Endothelial cell of umbilical vein (primary cell): ENCODE measurements around the gene C17orf67. TPM values are rescaled to one million over a fixed set of nuclear protein-coding genes. Genes with fewer than 3 reads are reported as not detected.

ENCODE experiments used
- BruUV-seq: library from RNA; stranded (reverse); fragments of 400-500 nt; replicated peaks from 2 replicates; lab custom pipeline; 2021; lab: Mats Ljungman, UMichigan
- CTCF ChIA-PET: fragments of 300-600, 350-600 bp; sonication (Branson Sonifier 250); formaldehyde crosslinking; loops from one replicate; lab custom pipeline; 2021; ENCODE audit warnings: antibody characterized with exemption, inconsistent platforms; lab: Charles Lee
- POLR2A ChIA-PET: fragments of 300-600, 350-600 bp; sonication (Branson Sonifier 250); formaldehyde crosslinking; loops from one replicate; lab custom pipeline; 2021; ENCODE audit warnings: antibody characterized with exemption, inconsistent platforms; lab: Charles Lee
- DNase-seq: peaks from one replicate; pipeline ENCODE4 v3.0.0-alpha.2; 2011; ENCODE audit warnings: low read depth, low spot score
- FAIRE-seq: peaks from 2 replicates; lab custom pipeline; 2011; peaks lifted over from hg19 to GRCh38; lab: Jason Lieb, UNC
- H2AFZ ChIP-seq: 2 replicates; pipeline ENCODE4 v1.6.0; 2012; ENCODE audit warnings: low read depth, low read length, control low read depth, inconsistent platforms
- H3K27ac ChIP-seq: 2 replicates; pipeline ENCODE4 v1.5.1; 2011; ENCODE audit warnings: low read depth, mild to moderate bottlenecking, control low read depth, low read length, moderate library complexity; ENCODE audit not compliant: insufficient read depth
- H3K27me3 ChIP-seq, 2 experiments: 2 replicates each; pipeline versions ENCODE4 v1.6.0 to v1.6.1; 2011; ENCODE audit warnings: low read length in 2 of 2, mixed read lengths in 1 of 2; ENCODE audit not compliant: control insufficient read depth in 2 of 2, insufficient read depth in 2 of 2
- H3K36me3 ChIP-seq, 2 experiments: 2 replicates in 1 of 2; 3 replicates in 1 of 2; pipeline ENCODE4 v1.5.1; 2011; ENCODE audit warnings: low read length in 2 of 2, mild to moderate bottlenecking in 1 of 2, moderate library complexity in 1 of 2; ENCODE audit not compliant: control insufficient read depth in 2 of 2, insufficient read depth in 2 of 2; ENCODE audit errors: extremely low read depth in 1 of 2
- H3K4me1 ChIP-seq: 3 replicates; pipeline ENCODE4 v1.5.1; 2011; ENCODE audit warnings: mild to moderate bottlenecking, low read length; ENCODE audit not compliant: control insufficient read depth, insufficient read depth; ENCODE audit errors: extremely low read depth
- H3K4me2 ChIP-seq: 2 replicates; pipeline ENCODE4 v1.6.1; 2011; ENCODE audit warnings: low read length, control low read depth, mixed read lengths; ENCODE audit not compliant: insufficient read depth
- H3K4me3 ChIP-seq, 3 experiments: fragments of 200-600 bp in 1 of 3; sonication (generic), shearing (Covaris generic) in 1 of 3; replicated peaks in 1 of 3; 2 replicates each; pipeline ENCODE4 v1.5.1; 2011 to 2016; ENCODE audit warnings: control low read depth in 3 of 3, low read length in 3 of 3, mild to moderate bottlenecking in 2 of 3, inconsistent platforms in 1 of 3, low read depth in 1 of 3, moderate library complexity in 1 of 3; ENCODE audit not compliant: insufficient read depth in 1 of 3
- H3K79me2 ChIP-seq: 2 replicates; pipeline ENCODE4 v1.6.0; 2012; ENCODE audit warnings: low read length, inconsistent platforms; ENCODE audit not compliant: control insufficient read depth, insufficient read depth
- H3K9ac ChIP-seq: replicated peaks from 2 replicates; pipeline ENCODE3; 2011; ENCODE audit warnings: low read length, control low read depth; ENCODE audit not compliant: insufficient read depth; ENCODE audit errors: extremely low read depth
- H3K9me1 ChIP-seq: replicated peaks from 3 replicates; pipeline ENCODE4 v1.6.0; 2011; ENCODE audit warnings: mild to moderate bottlenecking, low read length; ENCODE audit not compliant: control insufficient read depth, insufficient read depth; ENCODE audit errors: extremely low read depth
- H3K9me3 ChIP-seq: replicated peaks from 2 replicates; pipeline ENCODE4 v1.5.1; 2012; ENCODE audit warnings: low read length, inconsistent platforms; ENCODE audit not compliant: control insufficient read depth, insufficient read depth
- H4K20me1 ChIP-seq: replicated peaks from 2 replicates; pipeline ENCODE3; 2011; ENCODE audit warnings: mild to moderate bottlenecking, low read length; ENCODE audit not compliant: control insufficient read depth, insufficient read depth; ENCODE audit errors: extremely low read depth
- CTCF ChIP-seq, 2 donors: IDR thresholded peaks; 1 replicate in 1 of 2; 2 replicates in 1 of 2; pipeline ENCODE4 v1.5.1; 2011; ENCODE audit warnings: low read length in 2 of 2, mild to moderate bottlenecking in 2 of 2, moderate library complexity in 2 of 2, control low read depth in 1 of 2, inconsistent platforms in 1 of 2, low read depth in 1 of 2; ENCODE audit not compliant: insufficient read depth in 1 of 2; ENCODE audit errors: extremely low read depth in 1 of 2
- EZH2 ChIP-seq: IDR thresholded peaks from 2 replicates; pipeline ENCODE4 v1.6.1; 2012; ENCODE audit warnings: borderline replicate concordance, low read depth, mild to moderate bottlenecking, moderate library complexity, low read length, inconsistent platforms; ENCODE audit not compliant: severe bottlenecking
- FOS ChIP-seq: IDR thresholded peaks from 2 replicates; pipeline ENCODE4 v1.6.1; 2011; ENCODE audit warnings: mild to moderate bottlenecking, low read length, moderate library complexity, borderline replicate concordance; ENCODE audit not compliant: insufficient read depth
- GATA2 ChIP-seq: IDR thresholded peaks from 2 replicates; pipeline ENCODE4 v1.7.0; 2011; ENCODE audit warnings: low read depth, mild to moderate bottlenecking, moderate library complexity, mixed read lengths, low read length; ENCODE audit not compliant: insufficient read length, insufficient read depth
- JUN ChIP-seq: IDR thresholded peaks from 2 replicates; pipeline ENCODE4 v1.6.1; 2011; ENCODE audit warnings: borderline replicate concordance, low read depth; ENCODE audit not compliant: insufficient read length, insufficient read depth
- MYC ChIP-seq: IDR thresholded peaks from one replicate; pipeline ENCODE4 v1.6.1; 2011; ENCODE audit warnings: mild to moderate bottlenecking, low read depth, low read length
- POLR2A ChIP-seq: IDR thresholded peaks from 2 replicates; pipeline ENCODE4 v1.6.1; 2012; ENCODE audit warnings: low read depth, mild to moderate bottlenecking, control low read depth, low read length
- POLR2AphosphoS5 ChIP-seq: IDR thresholded peaks from 2 replicates; pipeline ENCODE4 v1.6.1; 2012; ENCODE audit warnings: low read depth, mild to moderate bottlenecking, control low read depth, low read length, moderate library complexity; ENCODE audit not compliant: insufficient read depth
- dilution Hi-C: fragments of 300-500 bp; cut with MboI; formaldehyde crosslinking; loops from one replicate; pipeline ENCODE4 v1.15.0; 2019; ENCODE audit warnings: low sequenced_read_pairs; ENCODE audit not compliant: extremely low pct_ligation_motif_present
- intact Hi-C: fragments of 100-400 bp; cut with micrococcal nuclease; formaldehyde crosslinking; loops from one replicate; pipeline ENCODE4 v1.10.0; 2022
- polyA plus RNA-seq, 4 experiments: library from polyadenylated mRNA; depleted of rRNA in 3 of 4; stranded (reverse) in 3 of 4; unstranded in 1 of 4; fragments of >200 nt; gene quantifications; 2 replicates each; pipeline versions ENCODE4 v1.2.1 to v1.2.3, GENCODE V29; 2011 to 2012; ENCODE audit warnings: missing spikeins in 1 of 4
- total RNA-seq: library from RNA; stranded (reverse); gene quantifications from 2 replicates; pipeline ENCODE4 v1.2.3, GENCODE V29; 2021
- TF ChIP-seq, protein P1 (sequence below): IDR thresholded peaks from 2 replicates; pipeline ENCODE4 v1.6.1; 2011; ENCODE audit not compliant: insufficient read depth, insufficient read length

The C17orf67 gene
- total and polyA plus RNA-seq, 2 donors (not counting 3 experiments of a cell fraction or from before 2014, with no cell fraction given), result 1.9 to 5.8 TPM

GRCh38 chr17:56785997-56786680 is 47.6 kb downstream of the C17orf67 start:
- no TSS peak for BruUV-seq
- H3K4me1 ChIP-seq, result peaks cover 13% of the 10 kb centered on the region
- no peaks in the 10 kb centered on the region for H3K79me2 ChIP-seq
- H3K27ac ChIP-seq, result no peak overlapping the region
- no peak overlapping the region for H3K4me3 ChIP-seq
- TF ChIP-seq CTCF (IDR thresholded peaks at IDR 0.05; ENCODE audit: extremely low read depth in 1 of 2, insufficient read depth in 1 of 2, low read depth in 1 of 2, low read length in 2 of 2), result no peak
- DNase-seq, result no peak
- ChIA-PET CTCF (interaction anchor here (0.7 to 3.9 kb wide), 7 partner anchors 34 to 286 kb away, joined by 3 to 14 read pairs (median 6); partner anchors contain the start of gene NOG), POLR2A (interaction anchor here (0.5 kb wide), 1 partner anchor 191 kb away, joined by 3 read pairs; no protein-coding TSS in a partner anchor)
- no peaks in the 10 kb centered on the region for H3K9me3 ChIP-seq
- intact Hi-C loops (no loop called here), dilution Hi-C loops (no loop called here)
- H4K20me1 ChIP-seq, result no peaks in the 10 kb centered on the region
- no peak overlapping the region for H3K9ac ChIP-seq
- H2AFZ ChIP-seq, result no peak overlapping the region
- H3K9me1 ChIP-seq, result no peaks in the 10 kb centered on the region
- H3K4me2 ChIP-seq, result no peak overlapping the region
- peaks cover 0 to 4% of the 10 kb centered on the region in 2 experiments for H3K27me3 ChIP-seq
- no peaks in the 10 kb centered on the region for H3K36me3 ChIP-seq
- FAIRE-seq, result peak; percentile 28

GRCh38 chr17:56785405-56785804 is 48.3 kb downstream of the C17orf67 start:
- DNase-seq (no peak), FAIRE-seq (no peak)
- peaks cover 16% of the 10 kb centered on the region for H3K4me1 ChIP-seq
- CTCF ChIA-PET, result interaction anchor here (0.5 to 3.9 kb wide), 7 partner anchors 35 to 394 kb away, joined by 3 to 14 read pairs (median 3); partner anchors contain the start of gene NOG
- no peaks in the 10 kb centered on the region for H4K20me1 ChIP-seq
- H3K4me3 ChIP-seq, result no peak overlapping the region
- H2AFZ ChIP-seq, result no peak overlapping the region
- POLR2A ChIA-PET, result interaction anchor here (0.6 kb wide), 1 partner anchor 192 kb away, joined by 4 read pairs; no protein-coding TSS in a partner anchor
- H3K4me2 ChIP-seq, result no peak overlapping the region
- H3K9me1 ChIP-seq, result no peaks in the 10 kb centered on the region
- H3K27ac ChIP-seq, result no peak overlapping the region
- no TSS peak for BruUV-seq
- TF ChIP-seq POLR2A, result no peak
- no peak for TF ChIP-seq EZH2
- no peak for TF ChIP-seq POLR2AphosphoS5
- no peak for TF ChIP-seq FOS
- no peak for TF ChIP-seq MYC
- TF ChIP-seq JUN, result no peak
- TF ChIP-seq, protein P1, sequence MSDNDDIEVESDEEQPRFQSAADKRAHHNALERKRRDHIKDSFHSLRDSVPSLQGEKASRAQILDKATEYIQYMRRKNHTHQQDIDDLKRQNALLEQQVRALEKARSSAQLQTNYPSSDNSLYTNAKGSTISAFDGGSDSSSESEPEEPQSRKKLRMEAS, result no peak
- no peak for TF ChIP-seq CTCF (IDR thresholded peaks at IDR 0.05; ENCODE audit: extremely low read depth in 1 of 2, insufficient read depth in 1 of 2, low read depth in 1 of 2, low read length in 2 of 2)
- no peak for TF ChIP-seq GATA2
- H3K79me2 ChIP-seq, result no peaks in the 10 kb centered on the region
- intact Hi-C loops (no loop called here), dilution Hi-C loops (no loop called here)
- H3K9me3 ChIP-seq, result no peaks in the 10 kb centered on the region
- no peaks in the 10 kb centered on the region for H3K36me3 ChIP-seq
- H3K27me3 ChIP-seq, result peaks cover 0 to 4% of the 10 kb centered on the region in 2 experiments
- no peak overlapping the region for H3K9ac ChIP-seq
